HuH-7 (cell line): ENCODE measurements around the gene ATG101.
A peak's percentile ranks its signal among the peaks of the same experiment; 100 is the strongest.
"Not testable (repeated sequence)": the region's sequence is repeated elsewhere in the genome, so short reads cannot be mapped to it uniquely, and the experiment has no call there.

Experiments
- DNase-seq: peaks from one replicate; pipeline ENCODE4 v3.0.0; 2011; ENCODE audit warnings: low spot score

Gene ATG101

GRCh38 chr12:52097045-52097666 lies 27.4 kb downstream of the ATG101 start:
- no peak for DNase-seq

- DNase-seq, result not testable (repeated sequence)
These were observed 34.8 kb downstream of the ATG101 start for GRCh38 chr12:52104431-52105089.

GRCh38 chr12:52116222-52117125 lies 46.7 kb downstream of the ATG101 start:
- not testable (repeated sequence) for DNase-seq

GRCh38 chr12:52117806-52118475 lies 48.2 kb downstream of the ATG101 start:
- DNase-seq, result not testable (repeated sequence)

GRCh38 chr12:52119398-52120254 lies 49.8 kb downstream of the ATG101 start:
- DNase-seq, result peak; percentile 88

GRCh38 chr12:52120951-52121823 lies 51.4 kb downstream of the ATG101 start:
- DNase-seq, result no peak

GRCh38 chr12:52121824-52122539 lies 52.2 kb downstream of the ATG101 start:
- DNase-seq, result peak; percentile 74

- no peak for DNase-seq
These were observed 52.7 kb downstream of the ATG101 start for GRCh38 chr12:52122540-52122871.

- no peak for DNase-seq
These were observed 53.1 kb downstream of the ATG101 start for GRCh38 chr12:52122904-52123303.

GRCh38 chr12:52123487-52124186 lies 53.9 kb downstream of the ATG101 start:
- DNase-seq, result peak; percentile 1

- DNase-seq, result no peak
These were observed 55.7 kb downstream of the ATG101 start for GRCh38 chr12:52125476-52125900.

GRCh38 chr12:52126050-52126604 lies 56.3 kb downstream of the ATG101 start:
- peak; percentile 1 for DNase-seq
